HPDE6-E6E7 (cell line): ENCODE measurements around the gene CASQ2.
"Not testable (repeated sequence)": the region's sequence is repeated elsewhere in the genome, so short reads cannot be mapped to it uniquely, and the experiment has no call there.

ENCODE experiments used
- DNase-seq: peaks from one replicate; pipeline ENCODE4 v3.0.0; 2011; ENCODE audit warnings: missing footprints; ENCODE audit errors: extremely low spot score

The CASQ2 gene

DNA sequence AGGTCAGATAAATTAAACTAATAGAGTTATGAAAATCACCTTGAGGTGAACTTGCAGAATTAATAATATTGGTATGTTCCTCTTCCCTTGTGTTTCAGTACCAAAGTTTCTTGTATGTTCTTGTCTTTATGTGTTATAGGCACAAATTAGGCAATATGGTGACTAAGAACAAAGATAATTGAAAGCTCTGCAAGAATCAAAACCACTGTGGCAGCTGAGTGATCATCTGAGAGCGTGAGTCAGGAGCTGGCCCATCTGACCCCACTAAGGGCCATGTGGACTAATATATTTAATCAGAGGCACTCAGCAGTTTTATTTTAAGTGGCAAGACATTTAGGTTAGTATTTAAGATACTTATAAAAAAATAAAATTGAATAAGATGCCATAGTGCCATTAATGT lies 12.8 kb upstream of the CASQ2 start:
- peak; percentile 74 for DNase-seq

DNA sequence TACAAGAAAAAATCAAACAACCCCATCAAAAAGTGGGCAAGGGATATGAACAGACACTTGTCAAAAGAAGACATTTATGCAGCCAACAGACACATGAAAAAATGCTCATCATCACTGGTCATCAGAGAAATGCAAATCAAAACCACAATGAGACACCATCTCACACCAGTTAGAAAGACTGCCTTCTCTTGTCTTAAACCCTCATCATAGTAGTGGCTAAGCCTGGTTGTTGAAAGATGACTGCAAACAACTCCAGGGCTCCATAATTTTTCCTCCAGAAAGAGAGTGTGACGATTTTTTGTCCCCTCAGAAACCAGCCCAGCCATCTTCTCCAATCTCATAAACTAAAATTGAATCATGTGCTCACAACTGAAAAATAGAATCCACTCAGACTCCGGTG lies 12.1 kb upstream of the CASQ2 start:
- not testable (repeated sequence) for DNase-seq

DNA sequence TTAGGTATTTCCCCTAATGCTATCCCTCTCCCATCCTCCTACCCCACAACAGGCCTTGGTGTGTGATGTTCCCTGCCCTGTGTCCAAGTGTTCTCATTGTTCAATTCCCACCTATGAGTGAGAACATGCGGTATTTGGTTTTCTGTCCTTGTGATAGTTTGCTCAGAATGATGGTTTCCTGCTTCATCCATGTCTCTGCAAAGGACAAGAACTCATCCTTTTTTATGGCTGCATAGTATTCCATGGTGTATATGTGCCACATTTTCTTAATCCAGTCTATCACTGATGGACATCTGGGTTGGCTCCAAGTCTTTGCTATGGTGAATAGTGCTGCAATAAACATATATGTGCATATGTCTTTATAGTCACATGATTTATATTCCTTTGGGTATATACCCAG lies 10.6 kb upstream of the CASQ2 start:
- not testable (repeated sequence) for DNase-seq

DNA sequence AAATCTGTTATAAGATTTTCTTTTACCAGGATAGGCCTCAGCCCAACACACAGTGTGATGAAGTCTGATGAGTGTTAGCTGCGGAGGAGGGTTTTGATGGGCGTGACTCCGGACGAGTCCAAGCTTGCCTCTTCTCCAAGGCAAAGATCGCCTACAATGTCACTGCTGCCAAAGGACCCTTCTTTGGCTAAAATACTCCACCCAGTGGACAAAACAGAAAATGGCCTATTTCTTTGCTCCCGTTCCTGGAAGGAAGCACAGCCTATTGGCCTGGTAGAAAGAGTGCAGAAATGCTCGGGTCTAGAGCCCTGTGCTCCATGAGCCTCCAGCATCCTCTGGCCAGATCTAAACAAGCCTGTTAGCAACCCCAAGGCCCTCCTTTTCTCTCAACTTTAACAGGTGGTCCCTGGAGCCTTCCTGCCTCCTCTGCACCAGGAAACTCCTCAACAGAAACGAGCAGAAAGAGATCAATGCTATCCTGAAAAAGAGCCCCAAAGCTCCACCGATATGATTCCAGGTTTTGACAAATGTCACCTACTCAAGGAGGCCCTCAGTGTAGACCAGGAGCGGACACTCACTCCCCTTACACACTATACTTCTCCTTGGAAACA lies 3.4 kb upstream of the CASQ2 start:
- DNase-seq = peak; percentile 94

DNA sequence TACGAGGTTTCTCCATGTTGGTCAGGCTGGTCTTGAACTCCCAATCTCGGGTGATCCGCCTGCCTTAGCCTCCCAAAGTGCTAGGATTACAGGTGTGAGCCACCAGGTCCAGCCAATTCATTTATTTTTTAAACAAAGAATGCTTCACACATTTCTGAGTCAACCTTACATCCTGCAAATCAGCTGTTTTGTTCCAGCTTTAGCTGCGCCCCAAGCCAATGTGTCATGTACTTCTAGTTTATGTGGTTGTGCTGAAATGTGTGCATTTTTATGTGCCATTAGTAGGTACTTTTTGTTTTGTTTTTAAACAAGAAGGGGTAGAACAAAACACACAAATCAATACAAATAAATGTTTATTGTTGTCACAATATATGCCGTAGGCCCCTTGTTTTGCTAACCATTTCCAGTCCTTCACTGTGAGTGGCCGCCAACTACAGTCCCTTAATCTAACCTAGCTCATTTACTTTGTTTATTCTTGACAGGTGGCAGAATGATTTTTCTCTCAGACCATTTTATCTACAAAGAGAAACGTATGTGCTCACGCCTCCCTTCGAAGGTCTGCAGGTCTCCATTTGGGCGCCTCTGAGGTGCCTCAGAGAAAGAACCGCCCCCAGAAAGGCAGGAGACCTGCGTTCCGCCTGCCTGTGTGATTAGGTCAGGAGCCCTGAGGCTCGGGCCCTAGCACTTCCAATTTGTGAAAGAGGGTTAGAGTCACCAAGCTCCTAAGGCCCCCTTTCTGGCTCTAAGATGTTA lies 2.8 kb upstream of the CASQ2 start:
- DNase-seq = no peak

DNA sequence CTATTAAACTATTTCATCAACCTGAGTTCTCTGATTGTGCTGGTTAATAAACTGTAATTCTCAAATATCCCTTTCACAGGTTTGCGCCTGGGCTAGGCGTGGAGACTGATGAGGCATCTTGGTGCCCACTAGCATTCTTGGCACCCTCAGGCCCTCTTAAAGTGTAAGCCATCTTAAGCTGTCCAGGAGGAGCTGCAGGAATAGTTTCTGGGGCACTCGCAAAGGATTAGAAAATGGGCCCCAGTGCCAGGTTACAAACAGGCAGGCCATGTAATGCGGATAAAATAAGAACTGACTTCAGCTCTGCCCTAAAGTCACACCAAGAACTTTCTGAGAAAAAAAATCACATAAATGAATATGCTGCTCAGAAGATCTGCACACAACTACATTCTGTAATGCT lies 1.1 kb downstream of the CASQ2 start:
- no peak for DNase-seq

DNA sequence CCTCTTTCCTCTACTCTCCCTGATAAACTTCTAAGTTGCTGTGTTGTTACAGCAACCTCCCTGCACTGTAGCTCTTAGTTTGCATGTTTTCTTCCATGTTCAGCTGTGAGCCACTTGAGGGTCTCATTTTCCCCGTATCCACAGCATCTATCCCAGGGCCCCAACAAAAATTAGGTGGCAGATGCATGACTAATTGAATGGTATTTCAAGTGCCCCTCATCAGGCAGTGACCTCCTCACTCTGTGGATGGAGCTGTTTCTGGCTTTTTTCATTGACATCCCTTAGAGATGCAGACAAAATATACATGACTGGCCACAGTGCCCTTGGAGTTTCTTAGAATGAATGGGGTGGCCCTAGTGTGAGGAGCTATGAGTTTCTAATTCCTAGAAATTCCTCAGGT lies 3.4 kb downstream of the CASQ2 start:
- no peak for DNase-seq

DNA sequence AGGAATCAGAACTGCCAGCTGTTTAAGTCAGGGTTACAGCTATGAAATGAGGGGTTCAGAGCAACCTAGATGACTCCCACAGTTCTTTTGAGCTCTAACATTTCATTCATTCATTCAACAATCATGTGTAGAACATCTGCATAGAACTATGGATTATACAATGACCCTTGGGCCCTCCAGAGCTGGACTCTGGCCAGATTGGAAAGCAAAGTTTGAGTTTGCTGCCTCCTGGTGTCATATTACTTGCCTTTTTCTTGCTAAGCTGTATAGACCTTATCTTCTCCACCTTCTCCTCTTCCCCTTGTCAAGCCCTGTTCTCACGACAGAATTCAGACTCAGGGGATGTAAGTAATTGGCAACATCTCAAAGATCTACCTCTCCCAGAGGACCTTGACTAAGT lies 4.0 kb downstream of the CASQ2 start:
- DNase-seq = no peak

DNA sequence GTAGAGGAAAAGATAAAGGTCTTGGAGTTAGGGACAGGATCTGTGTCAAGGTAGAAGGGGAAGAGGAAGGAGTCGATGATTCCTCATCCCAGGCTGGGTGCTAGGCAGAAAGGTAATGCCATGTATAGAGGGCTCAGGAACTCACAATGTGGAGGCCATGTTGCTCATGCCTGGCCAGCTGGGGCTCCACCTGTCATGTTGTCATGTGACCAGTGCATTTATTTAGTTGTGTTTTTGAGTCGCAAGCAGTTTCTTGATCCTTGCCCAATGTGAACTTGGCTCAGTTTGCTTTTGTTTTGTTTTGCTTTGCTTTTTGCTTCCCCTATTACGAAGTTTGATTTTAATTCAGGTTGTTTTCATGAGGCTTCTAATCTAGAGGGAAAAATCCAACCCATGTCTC lies 5.7 kb downstream of the CASQ2 start:
- DNase-seq = no peak

DNA sequence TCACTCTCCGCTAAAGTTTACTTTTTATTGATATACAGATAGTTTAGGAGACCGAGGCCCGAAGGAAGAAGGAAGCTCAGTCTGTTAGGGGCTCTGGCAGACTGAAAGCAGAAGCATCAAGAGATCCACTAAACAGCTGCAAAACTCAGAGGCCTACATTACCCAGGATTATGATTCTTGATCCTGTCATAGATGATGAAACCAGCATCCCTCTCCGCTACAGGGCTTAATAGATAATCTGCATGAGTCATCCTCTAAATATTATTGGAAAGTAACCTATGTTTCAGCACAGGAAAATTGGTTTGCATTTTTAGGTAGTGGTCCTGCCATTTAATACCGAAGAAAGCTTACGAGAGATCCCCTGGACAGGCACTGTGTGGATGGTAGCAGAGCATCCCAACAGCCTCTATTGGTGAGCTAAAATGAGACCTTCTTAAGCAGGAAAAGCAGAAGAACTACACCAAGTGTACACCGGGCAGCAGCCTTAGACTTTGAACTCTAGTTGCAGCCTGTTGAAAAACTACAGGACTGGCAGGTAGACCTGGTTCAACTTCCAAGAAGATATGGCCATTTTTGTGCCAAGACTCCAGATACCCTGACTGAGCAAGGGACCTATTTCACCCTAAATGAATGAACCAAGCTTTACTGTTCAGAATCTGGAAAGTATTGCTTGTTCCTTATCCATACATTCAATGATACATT lies 6.8 kb downstream of the CASQ2 start:
- peak; percentile 22 for DNase-seq

DNA sequence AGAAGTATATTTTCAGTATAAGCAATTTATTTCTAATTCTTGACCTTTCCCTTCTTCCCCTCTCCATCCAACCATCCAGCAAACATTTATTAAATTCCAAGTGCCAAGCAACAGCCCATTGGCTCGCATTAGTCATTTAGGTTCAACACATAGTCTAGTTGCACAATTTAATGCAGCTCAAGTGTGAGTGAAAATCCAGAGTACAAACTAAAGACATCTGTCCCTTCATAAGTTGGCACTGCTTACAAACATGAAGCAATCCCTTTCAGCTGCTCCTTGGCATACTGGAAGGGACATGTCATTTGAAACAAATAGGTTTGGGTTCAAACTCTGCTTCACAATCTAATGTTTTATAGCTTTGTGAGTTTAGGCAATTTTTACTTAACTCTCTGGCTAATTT lies 10.7 kb downstream of the CASQ2 start:
- DNase-seq = no peak

DNA sequence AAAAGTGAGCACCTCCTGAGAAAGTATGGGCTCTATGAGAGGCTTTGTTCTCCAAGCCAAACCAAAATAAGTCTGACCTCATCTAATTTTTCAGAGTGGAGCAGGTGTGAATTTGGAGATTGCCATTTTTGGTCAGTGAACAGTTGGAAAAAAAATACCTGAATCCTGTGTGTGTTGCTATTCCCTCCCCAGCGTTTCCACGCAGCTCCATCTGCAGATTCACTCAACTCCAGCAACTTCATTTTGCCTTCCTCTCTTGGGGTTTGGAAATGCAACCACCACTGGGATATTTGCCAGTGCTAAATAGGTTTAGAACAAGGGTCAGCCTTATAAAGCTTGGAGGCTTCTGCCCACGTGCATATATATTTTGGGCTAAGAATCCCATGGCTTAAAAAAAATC lies 11.2 kb downstream of the CASQ2 start:
- DNase-seq = no peak

DNA sequence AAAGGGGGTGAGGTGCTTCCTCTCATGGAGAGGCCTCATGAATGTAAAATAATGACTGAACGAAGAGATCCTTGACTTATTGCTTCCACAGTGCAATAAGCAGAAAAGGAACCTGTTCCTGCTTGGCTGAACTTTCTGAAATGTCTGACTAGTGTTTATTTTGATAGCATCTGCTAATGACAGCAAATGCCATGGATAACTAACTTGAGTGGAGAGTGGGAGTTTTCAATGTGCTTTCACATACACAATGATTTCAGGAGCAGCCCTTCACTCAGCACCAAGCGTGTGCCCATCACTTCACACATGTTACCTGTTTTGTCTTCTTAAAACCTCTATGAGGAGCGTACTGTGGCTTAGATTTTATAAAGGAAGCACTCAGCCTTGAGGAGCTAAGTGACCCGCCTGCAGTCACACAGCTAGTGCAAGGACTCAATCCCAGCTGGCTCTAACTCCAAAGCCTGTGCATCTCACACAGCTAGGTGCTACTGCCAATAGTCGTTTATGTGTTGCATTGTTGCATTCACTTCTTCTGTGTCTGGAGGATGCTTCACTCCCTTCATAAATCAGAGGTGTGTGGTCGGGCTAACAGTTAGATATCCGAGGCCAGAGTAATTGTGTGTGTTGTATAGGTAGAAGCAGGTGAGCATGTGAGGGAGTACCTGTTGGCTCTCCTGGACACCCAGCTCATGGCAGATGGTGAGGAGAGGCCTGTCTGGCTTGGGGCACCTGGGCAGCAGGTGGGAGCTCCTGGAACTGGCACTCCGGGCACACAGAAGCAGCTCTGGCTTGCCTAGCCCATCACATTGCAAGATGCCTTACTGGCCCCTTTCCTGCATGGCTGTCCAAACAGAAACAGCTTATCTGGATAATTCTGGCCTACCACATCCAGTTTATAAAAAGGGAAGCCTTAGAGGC lies 12.8 kb downstream of the CASQ2 start:
- no peak for DNase-seq

DNA sequence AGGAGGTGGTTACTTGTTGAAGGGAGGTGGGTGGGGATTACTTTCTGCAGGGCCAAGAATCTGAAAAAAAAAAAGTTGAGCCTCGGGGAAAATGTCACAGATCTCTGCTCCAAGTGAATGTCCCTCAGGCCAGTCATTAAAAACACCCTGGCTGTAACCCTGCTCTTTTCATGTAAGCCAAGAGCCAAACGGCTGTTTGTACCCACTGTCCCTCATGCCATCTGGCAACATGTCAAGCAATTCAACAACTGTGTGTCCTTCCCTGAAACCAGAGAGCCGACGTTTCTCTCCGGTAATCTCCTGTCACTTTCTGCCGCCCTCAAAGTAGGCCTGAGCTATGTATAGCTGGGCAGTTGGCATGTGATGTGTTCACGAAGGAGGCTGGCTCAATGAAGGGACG lies 14.7 kb downstream of the CASQ2 start:
- no peak for DNase-seq

DNA sequence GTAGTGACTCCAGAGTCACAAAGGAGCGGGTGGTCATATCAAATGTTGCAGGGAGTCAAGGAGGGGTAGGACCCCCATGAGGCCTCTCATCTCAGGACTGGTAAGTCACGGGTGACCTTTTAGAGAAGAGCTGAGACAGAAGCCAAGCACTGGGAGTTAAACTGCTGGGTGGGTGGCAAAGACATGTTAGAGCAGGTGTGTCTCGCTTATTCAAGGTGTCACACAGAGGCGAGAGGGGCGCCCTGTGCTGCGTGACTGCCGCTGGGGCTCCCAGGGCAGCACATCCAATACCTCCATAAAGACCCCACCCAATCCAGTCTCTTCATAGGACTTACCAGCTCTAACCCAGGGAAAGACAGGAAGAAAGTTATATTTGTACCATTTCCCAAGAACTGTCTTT lies 15.2 kb downstream of the CASQ2 start:
- DNase-seq = no peak

DNA sequence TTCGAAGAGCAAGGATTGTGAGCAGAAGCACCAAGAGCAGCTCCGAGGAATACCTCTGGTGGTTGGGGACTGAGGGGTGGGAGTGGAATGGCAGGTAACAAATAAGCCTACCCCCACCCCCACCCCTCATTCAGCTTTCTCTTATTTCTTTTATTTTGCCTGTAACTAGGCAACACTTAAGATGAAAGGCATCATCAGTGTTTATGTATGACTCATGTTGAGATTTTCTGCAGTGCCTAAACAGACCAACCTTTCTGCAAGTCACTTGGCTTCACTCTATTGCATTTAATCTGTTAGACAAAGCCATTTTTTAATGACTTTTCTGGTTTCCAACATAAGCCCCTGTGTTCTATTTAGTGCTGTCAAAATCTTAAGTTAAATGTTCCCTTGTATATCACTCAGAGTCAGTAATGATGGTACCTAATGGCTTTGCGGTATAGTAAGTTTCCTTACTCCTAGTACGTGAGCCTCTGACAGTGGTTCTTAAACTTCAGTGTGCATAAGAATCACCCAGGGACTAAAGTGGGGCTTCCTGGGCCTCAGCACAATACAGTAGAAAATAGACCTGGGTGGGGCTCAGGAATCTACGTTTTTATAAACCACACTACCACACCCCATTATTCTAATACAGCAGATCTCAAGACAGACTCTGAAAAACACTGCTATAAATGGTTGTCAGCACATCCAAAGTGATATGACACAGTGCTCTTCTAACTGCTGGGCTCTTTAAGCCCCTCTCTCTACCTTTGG lies 19.9 kb downstream of the CASQ2 start:
- peak; percentile 29 for DNase-seq

DNA sequence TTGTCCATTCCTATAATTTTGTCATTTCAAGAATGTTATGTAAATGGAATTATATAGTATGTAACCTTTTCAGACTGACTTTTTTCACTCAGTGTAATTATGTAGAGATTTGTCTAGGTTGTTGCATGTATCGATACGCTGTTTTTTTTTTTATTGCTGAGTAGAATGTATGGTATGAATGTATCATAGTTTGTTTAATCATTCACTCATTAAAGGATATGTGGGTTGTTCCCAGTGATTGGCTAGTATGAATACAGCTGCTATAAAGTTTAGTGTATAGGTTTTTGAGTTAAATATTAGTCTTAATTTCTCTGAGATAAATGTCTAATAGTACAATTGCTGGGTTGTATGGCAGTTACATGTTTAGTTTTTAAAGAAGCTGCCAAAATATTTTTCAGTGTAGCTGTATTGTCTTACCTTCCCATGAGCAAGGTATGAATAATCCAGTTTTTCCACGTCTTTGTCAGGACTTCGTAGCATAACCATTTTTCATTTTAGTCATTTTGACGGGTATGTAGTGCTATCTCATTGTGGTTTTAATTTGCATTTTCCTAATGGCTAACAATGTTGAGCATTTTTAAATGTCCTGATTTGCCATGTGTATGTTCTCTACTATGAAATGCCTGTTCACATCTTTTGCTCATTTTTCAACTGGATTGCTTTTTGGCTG lies 22.4 kb downstream of the CASQ2 start:
- DNase-seq = no peak

DNA sequence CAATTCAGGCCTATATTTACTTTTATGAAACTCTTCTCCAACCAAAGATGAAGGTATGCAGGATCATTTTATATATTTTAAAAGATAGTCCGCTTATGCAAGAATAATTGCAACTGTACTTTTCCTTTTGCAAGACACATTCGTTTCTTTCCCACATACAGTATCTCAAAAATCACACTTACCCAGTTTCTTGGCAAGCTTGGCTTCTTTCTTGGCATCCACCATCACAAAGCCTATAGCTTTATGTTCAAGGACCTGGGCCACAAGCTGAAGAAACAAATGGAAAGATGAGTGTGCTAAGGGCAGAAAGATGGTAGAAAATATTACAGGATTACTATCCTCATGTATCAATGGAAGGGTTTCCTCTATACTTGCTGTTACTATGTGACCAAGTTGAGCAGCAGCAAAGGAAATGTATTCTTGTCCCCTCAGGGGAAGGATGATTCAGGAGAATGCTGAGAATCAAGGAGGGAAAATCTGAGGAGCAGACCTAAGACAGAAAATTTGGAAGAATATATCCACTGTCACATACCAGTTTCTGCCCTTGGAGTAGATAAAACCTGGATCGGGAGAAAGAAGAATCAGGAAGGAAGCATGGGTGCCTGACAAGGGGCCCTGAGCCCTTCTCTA lies 23.8 kb downstream of the CASQ2 start:
- no peak for DNase-seq

DNA sequence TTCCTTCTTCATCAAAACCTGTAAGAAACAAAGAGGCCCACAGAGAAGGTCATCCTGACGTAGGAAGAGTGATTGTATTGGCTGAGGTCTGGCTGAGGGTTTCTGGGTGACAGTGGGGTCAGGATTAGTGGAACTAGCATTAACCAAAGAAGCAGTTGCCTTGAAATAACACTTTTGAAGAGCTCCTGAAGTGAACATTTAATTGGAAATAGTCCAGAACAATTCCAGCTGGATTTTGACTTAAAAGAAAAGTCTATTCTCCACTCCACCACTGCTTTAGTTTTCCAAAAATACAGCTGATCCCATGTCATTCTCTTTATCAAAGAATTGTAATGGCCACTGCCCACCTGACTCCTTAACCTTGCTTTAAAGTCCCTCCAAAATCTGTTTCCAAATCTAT lies 27.7 kb downstream of the CASQ2 start:
- no peak for DNase-seq

DNA sequence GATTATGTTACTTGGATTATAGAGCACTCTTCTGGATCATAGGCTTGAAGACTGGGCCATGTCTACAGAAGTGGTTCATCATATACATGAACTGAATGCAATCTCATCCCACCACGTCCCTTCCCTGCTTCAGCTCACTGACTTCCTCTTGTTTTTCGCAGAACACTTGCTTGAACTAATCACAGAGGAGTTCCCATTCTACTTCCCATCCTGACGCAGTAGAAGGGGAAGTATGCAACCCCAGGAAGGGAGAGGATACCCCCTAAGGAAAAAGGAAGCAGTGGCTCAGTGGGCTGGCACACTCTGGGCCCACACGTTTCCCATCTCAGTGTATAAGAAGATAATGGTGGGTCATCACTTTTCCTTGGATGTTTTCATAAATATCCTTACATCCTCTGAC lies 36.2 kb downstream of the CASQ2 start:
- no peak for DNase-seq
